LoVo (cell line): Measurements from ENCODE around the gene NFATC1.
"Not testable (repeated sequence)": the region's sequence is repeated elsewhere in the genome, so short reads cannot be mapped to it uniquely, and the experiment has no call there.

ENCODE experiments used
- DNase-seq: peaks from one replicate; pipeline ENCODE4 v3.0.0-alpha.2; 2016; ENCODE audit warnings: low spot score

NFATC1 gene

GRCh38 chr18:79476031-79476917 is 80.5 kb downstream of the NFATC1 start:
- DNase-seq = no peak

- DNase-seq = no peak
These were observed 81.3 kb downstream of the NFATC1 start for GRCh38 chr18:79476918-79477571.

GRCh38 chr18:79477711-79478483 is 82.2 kb downstream of the NFATC1 start:
- no peak for DNase-seq

- DNase-seq = no peak
These were observed 82.9 kb downstream of the NFATC1 start for GRCh38 chr18:79478484-79479115.

- no peak for DNase-seq
These were observed 83.5 kb downstream of the NFATC1 start for GRCh38 chr18:79479116-79479760.

GRCh38 chr18:79479761-79480161 is 84.0 kb downstream of the NFATC1 start:
- DNase-seq = no peak

- DNase-seq = no peak
These were observed 84.7 kb downstream of the NFATC1 start for GRCh38 chr18:79480171-79481045.

GRCh38 chr18:79481046-79481790 is 85.5 kb downstream of the NFATC1 start:
- DNase-seq = no peak

- not testable (repeated sequence) for DNase-seq
These were observed 87.7 kb downstream of the NFATC1 start for GRCh38 chr18:79483393-79483792.

- DNase-seq = no peak
These were observed 88.3 kb downstream of the NFATC1 start for GRCh38 chr18:79483971-79484491.

GRCh38 chr18:79484661-79485621 is 89.2 kb downstream of the NFATC1 start:
- no peak for DNase-seq

- no peak for DNase-seq
These were observed 90.1 kb downstream of the NFATC1 start for GRCh38 chr18:79485788-79486355.

- DNase-seq = no peak
These were observed 90.8 kb downstream of the NFATC1 start for GRCh38 chr18:79486356-79487182.

GRCh38 chr18:79487183-79487800 is 91.6 kb downstream of the NFATC1 start:
- no peak for DNase-seq

GRCh38 chr18:79487801-79488201 is 92.1 kb downstream of the NFATC1 start:
- no peak for DNase-seq

- no peak for DNase-seq
These were observed 92.8 kb downstream of the NFATC1 start for GRCh38 chr18:79488311-79489050.
